ENCODE measurements around the gene SGCD.

The SGCD gene

GRCh38 chr5:156615901-156616300 is 288.9 kb downstream of the SGCD start:
- DNase-seq (ENCODE audit: extremely low read depth, low read depth): no peak
- no peak for TF ChIP-seq CTCF (IDR thresholded peaks at IDR 0.05; ENCODE audit: low read depth, low read length)

- no peak for DNase-seq (ENCODE audit: extremely low read depth, low read depth)
- TF ChIP-seq CTCF (IDR thresholded peaks at IDR 0.05; ENCODE audit: low read depth, low read length): no peak
Measured at GRCh38 chr5:156617426-156617825, 290.5 kb downstream of the SGCD start.

- TF ChIP-seq CTCF (IDR thresholded peaks at IDR 0.05; ENCODE audit: low read depth, low read length): no peak
- no peak for DNase-seq (ENCODE audit: extremely low read depth, low read depth)
Measured at GRCh38 chr5:156618601-156619000, 291.6 kb downstream of the SGCD start.

GRCh38 chr5:156621719-156622118 is 294.8 kb downstream of the SGCD start:
- no peak for TF ChIP-seq CTCF (IDR thresholded peaks at IDR 0.05; ENCODE audit: low read depth, low read length)
- DNase-seq (ENCODE audit: extremely low read depth, low read depth): no peak

GRCh38 chr5:156623381-156624040 is 296.5 kb downstream of the SGCD start:
- DNase-seq (ENCODE audit: extremely low read depth, low read depth): no peak
- no peak for TF ChIP-seq CTCF (IDR thresholded peaks at IDR 0.05; ENCODE audit: low read depth, low read length)

GRCh38 chr5:156624686-156625085 is 297.7 kb downstream of the SGCD start:
- no peak for TF ChIP-seq CTCF (IDR thresholded peaks at IDR 0.05; ENCODE audit: low read depth, low read length)
- DNase-seq (ENCODE audit: extremely low read depth, low read depth): no peak

- no peak for DNase-seq (ENCODE audit: extremely low read depth, low read depth)
- no peak for TF ChIP-seq CTCF (IDR thresholded peaks at IDR 0.05; ENCODE audit: low read depth, low read length)
Measured at GRCh38 chr5:156628421-156628820, 301.5 kb downstream of the SGCD start.
